Measurements from ENCODE around the gene PIGL. TPM values are rescaled to one million over a fixed set of nuclear protein-coding genes. Genes with fewer than 3 reads are reported as not detected.

PIGL gene
- total and polyA plus RNA-seq, 2 donors (not counting 3 experiments of a cell fraction or from before 2014, with no cell fraction given): 28.6 to 40.8 TPM

- H3K36me3 ChIP-seq (ENCODE audit: control insufficient read depth in 2 of 2, extremely low read depth in 1 of 2, insufficient read depth in 2 of 2, low read length in 2 of 2): no peaks in the 10 kb centered on the region
- H3K9ac ChIP-seq (replicated peaks; ENCODE audit: extremely low read depth, insufficient read depth, low read length): peak overlapping the region; percentile 84
- H3K27me3 ChIP-seq (ENCODE audit: control insufficient read depth in 2 of 2, insufficient read depth in 2 of 2, low read length in 2 of 2): no peaks in the 10 kb centered on the region
- H3K79me2 ChIP-seq (ENCODE audit: control insufficient read depth, insufficient read depth, low read length): no peaks in the 10 kb centered on the region
- intact Hi-C loops (cut with micrococcal nuclease): loop anchor here (1.0 to 10.0 kb wide), 4 partner anchors 12 to 261 kb away; partner anchors contain the start of gene NCOR1
- CTCF ChIA-PET: interaction anchor here (0.9 to 2.7 kb wide), 11 partner anchors 13 to 78 kb away, joined by 3 to 21 read pairs (median 7); partner anchors contain the start of genes CENPV, NCOR1 and PIGL
- peaks cover 55% of the 10 kb centered on the region for H3K4me1 ChIP-seq (ENCODE audit: control insufficient read depth, extremely low read depth, insufficient read depth, low read length)
- no TSS peak for BruUV-seq (replicated peaks)
- peak overlapping the region; percentile 73 for H2AFZ ChIP-seq (ENCODE audit: low read depth, low read length)
- TF ChIP-seq POLR2AphosphoS5 (IDR thresholded peaks at IDR 0.05; ENCODE audit: insufficient read depth, low read depth, low read length) (no peak), CTCF (IDR thresholded peaks at IDR 0.05; ENCODE audit: extremely low read depth in 1 of 2, insufficient read depth in 1 of 2, low read depth in 1 of 2, low read length in 2 of 2) (peak; percentile 54 to 56), MAX (IDR thresholded peaks at IDR 0.05; ENCODE audit: insufficient read depth, insufficient read length) (no peak), FOS (IDR thresholded peaks at IDR 0.05; ENCODE audit: borderline replicate concordance, insufficient read depth, low read length) (no peak)
- POLR2A ChIA-PET: interaction anchor here (1.0 to 1.3 kb wide), 2 partner anchors 51 to 95 kb away, joined by 4 to 17 read pairs; partner anchors contain the start of gene UBB
- dilution Hi-C loops (cut with MboI; ENCODE audit: extremely low pct_ligation_motif_present, low sequenced_read_pairs): no loop called here
- H3K9me3 ChIP-seq (replicated peaks; ENCODE audit: control insufficient read depth, insufficient read depth, low read length): no peaks in the 10 kb centered on the region
- DNase-seq (ENCODE audit: low read depth, low spot score) (no peak), FAIRE-seq (no peak)
- peak overlapping the region; percentile 96 for H3K27ac ChIP-seq (ENCODE audit: insufficient read depth, low read depth, low read length)
- peak overlapping the region; percentile 72 for H3K4me2 ChIP-seq (ENCODE audit: insufficient read depth, low read length)
- H4K20me1 ChIP-seq (replicated peaks; ENCODE audit: control insufficient read depth, extremely low read depth, insufficient read depth, low read length): no peaks in the 10 kb centered on the region
- peak overlapping the region in 1 of 3 experiments; percentile 16 for H3K4me3 ChIP-seq (replicated peaks in 1 of 3; ENCODE audit: insufficient read depth in 1 of 3, low read depth in 1 of 3, low read length in 3 of 3)
- H3K9me1 ChIP-seq (replicated peaks; ENCODE audit: control insufficient read depth, extremely low read depth, insufficient read depth, low read length): no peaks in the 10 kb centered on the region
Observed at GRCh38 chr17:16285646-16286008, 68.6 kb downstream of the PIGL start.

Measured in endothelial cell of umbilical vein (primary cell).